ENCODE results near the gene NUBPL.

GRCh38 chr14:31787377-31787776 lies 226.2 kb downstream of the NUBPL start:
- TF ChIP-seq CTCF (IDR thresholded peaks at IDR 0.05) (peak in 3 of 6 experiments; percentile 38 to 54 (median 49)), POLR2A (IDR thresholded peaks at IDR 0.05) (no peak)

Measured in Peyer's patch (tissue), 4 donors.